ENCODE data around the gene CCDC51. TPM values are rescaled to one million over a fixed set of nuclear protein-coding genes. Genes with fewer than 3 reads are reported as not detected.

The CCDC51 gene
- total RNA-seq, 2 donors from 2014 or later: 12.7 to 14.8 TPM

DNA sequence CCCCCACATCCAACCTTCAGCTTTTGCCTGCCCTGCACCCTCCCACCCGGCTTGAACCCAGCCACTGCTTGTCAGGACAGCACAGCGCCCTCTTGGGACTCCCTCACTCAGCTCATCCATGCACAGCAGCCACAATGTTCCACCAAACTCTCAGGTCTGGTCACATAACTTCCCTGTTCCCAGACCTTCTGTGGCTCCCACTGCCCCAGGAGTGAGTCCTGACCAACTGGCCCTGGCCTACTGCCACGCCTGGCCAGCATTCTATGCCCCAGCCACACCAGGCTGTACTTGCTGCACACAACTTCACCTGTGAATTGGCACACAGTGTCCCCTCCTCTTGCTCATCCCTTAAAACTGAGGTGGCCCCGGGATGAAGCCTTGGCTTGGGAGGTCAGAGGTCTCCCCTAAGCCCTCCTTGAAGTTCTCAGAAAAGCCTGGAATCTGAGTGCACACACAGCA, 31.1 kb downstream of the CCDC51 start:
- WGBS: 88% methylated on average over 4 of the region's 4 CpGs
- no peaks in the 10 kb centered on the region for H3K9me3 ChIP-seq
- intact Hi-C loops (cut with DNase I): no loop called here
- no peaks in the 10 kb centered on the region for H3K27me3 ChIP-seq (replicated peaks; ENCODE audit: insufficient read depth)
- DNase-seq (ENCODE audit: low spot score): no peak
- H3K4me3 ChIP-seq: no peak overlapping the region
- H3K36me3 ChIP-seq: peaks cover 39 to 51% of the 10 kb centered on the region in 2 donors
- H3K4me1 ChIP-seq (replicated peaks): no peaks in the 10 kb centered on the region
- no peak overlapping the region for H3K27ac ChIP-seq
- TF ChIP-seq POLR2A (IDR thresholded peaks at IDR 0.05): no peak

DNA sequence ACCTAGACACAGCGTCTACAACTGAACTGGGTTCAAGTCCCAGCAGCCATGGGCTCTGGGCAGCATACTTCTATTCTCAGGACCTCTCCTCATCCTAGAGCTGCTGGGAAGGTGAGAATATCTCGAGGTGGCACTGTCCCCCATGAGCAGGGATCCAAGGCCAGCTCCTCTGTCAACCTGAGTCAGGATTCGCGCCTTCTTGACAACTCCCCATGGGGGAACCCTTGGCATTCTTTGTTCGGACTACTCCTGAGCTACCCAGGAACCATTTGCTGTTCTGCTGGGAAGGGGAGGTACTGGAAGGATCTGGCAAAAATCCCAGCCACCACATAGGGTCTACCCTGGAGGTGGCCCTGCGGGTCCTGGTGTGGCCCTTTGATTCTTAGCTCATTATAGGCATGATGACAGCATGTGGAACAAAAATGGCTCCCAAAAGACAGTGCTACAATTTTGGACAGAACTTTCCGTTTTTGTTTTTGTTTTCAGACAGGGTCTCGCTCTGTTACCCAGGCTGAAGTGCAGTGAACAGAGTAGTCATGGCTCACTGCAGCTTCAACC, 32.3 kb downstream of the CCDC51 start:
- Histone ChIP-seq H3K9me3 (no peaks in the 10 kb centered on the region), H3K36me3 (peaks cover 33 to 39% of the 10 kb centered on the region in 2 donors), H3K4me3 (no peak overlapping the region), H3K27me3 (replicated peaks; ENCODE audit: insufficient read depth) (no peaks in the 10 kb centered on the region), H3K4me1 (replicated peaks) (no peaks in the 10 kb centered on the region), H3K27ac (no peak overlapping the region)
- peak; percentile 2 for DNase-seq (ENCODE audit: low spot score)
- intact Hi-C loops (cut with DNase I): no loop called here
- 85% methylated on average over 8 of the region's 8 CpGs for WGBS
- TF ChIP-seq POLR2AphosphoS5 (IDR thresholded peaks at IDR 0.05): no peak
- TF ChIP-seq, protein P1, sequence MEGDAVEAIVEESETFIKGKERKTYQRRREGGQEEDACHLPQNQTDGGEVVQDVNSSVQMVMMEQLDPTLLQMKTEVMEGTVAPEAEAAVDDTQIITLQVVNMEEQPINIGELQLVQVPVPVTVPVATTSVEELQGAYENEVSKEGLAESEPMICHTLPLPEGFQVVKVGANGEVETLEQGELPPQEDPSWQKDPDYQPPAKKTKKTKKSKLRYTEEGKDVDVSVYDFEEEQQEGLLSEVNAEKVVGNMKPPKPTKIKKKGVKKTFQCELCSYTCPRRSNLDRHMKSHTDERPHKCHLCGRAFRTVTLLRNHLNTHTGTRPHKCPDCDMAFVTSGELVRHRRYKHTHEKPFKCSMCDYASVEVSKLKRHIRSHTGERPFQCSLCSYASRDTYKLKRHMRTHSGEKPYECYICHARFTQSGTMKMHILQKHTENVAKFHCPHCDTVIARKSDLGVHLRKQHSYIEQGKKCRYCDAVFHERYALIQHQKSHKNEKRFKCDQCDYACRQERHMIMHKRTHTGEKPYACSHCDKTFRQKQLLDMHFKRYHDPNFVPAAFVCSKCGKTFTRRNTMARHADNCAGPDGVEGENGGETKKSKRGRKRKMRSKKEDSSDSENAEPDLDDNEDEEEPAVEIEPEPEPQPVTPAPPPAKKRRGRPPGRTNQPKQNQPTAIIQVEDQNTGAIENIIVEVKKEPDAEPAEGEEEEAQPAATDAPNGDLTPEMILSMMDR (IDR thresholded peaks at IDR 0.05): no peak
- TF ChIP-seq POLR2A (IDR thresholded peaks at IDR 0.05): no peak

DNA sequence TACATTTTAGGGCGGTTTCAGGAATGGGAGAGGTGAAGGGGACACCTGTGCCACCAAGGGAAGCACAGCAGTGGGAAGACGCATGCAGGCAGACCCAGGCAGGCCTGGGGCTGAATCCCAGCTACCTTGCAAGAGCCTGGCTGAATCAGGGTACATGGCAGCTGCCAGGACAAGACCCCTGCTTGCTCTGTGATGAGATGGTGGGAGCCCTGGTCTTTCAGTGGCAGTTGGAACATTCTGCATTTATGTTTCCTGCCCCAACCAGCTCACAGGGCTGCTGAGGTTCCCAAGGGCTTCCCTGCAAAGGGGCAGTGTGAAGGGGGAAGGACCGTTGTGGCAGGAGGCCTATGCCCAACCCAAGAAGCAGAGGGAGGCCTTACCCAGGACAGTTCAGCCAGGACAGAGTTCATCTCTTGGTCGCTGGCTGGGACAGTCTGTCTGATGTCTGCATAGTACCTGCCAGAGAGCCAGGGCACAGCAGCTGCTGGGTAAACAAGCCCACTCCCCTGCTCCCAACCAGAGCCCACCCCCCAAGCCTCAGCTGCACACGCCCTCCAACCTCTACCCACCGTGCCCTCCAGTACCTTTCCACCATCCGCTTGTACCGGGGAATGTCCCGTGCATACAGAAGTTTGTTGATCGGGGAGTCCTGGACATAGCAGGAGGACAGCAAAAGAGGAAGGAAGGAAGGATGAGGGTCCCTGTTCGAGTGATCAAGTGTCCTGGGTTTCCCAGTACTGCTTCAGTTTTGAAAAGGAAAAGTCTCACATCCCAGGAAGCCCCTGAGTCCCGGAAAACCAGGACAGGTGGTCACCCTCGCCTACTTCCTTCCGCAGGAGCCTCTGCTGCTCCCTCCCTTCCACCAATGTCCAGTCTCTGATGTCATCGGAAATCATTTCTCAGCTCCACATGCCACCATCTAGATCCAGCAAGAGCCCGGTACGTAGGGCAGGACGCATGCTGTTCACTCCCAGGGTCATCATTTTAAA, 33.2 kb downstream of the CCDC51 start:
- intact Hi-C loops (cut with DNase I): no loop called here
- peaks cover 26 to 33% of the 10 kb centered on the region in 2 donors for H3K36me3 ChIP-seq
- H3K4me3 ChIP-seq: no peak overlapping the region
- TF ChIP-seq POLR2A (IDR thresholded peaks at IDR 0.05): no peak
- H3K27ac ChIP-seq: no peak overlapping the region
- H3K27me3 ChIP-seq (replicated peaks; ENCODE audit: insufficient read depth): no peaks in the 10 kb centered on the region
- peak; percentile 3 for DNase-seq (ENCODE audit: low spot score)
- H3K9me3 ChIP-seq: no peaks in the 10 kb centered on the region
- 85% methylated on average over 18 of the region's 18 CpGs for WGBS
- H3K4me1 ChIP-seq (replicated peaks): no peaks in the 10 kb centered on the region

DNA sequence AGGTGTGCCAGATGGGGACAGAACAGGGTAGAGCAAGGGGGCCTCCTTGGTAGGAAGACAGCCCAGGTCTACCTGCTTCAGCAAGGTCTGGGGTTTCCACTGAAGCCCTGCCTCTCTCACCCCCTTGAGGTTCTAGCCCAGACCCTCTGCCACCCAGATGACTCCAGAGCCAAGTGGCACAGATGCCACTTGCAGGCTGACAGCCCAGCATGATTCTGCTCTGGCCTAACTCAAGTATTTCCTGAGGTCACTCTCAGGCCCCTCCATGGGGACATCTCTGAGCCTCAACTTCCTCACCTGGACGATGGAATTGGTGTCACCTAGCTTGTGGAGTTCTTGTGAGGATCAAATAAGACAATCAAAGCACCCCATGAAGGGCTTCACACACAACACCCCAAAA, 33.9 kb downstream of the CCDC51 start:
- intact Hi-C loops (cut with DNase I): no loop called here
- Histone ChIP-seq H3K27me3 (replicated peaks; ENCODE audit: insufficient read depth) (no peaks in the 10 kb centered on the region), H3K9me3 (no peaks in the 10 kb centered on the region), H3K36me3 (peaks cover 26% of the 10 kb centered on the region in 2 donors), H3K27ac (no peak overlapping the region), H3K4me3 (no peak overlapping the region), H3K4me1 (replicated peaks) (no peaks in the 10 kb centered on the region)
- 80% methylated on average over 1 of the region's 1 CpG for WGBS
- DNase-seq (ENCODE audit: low spot score): no peak
- no peak for TF ChIP-seq POLR2AphosphoS5 (IDR thresholded peaks at IDR 0.05)
- no peak for TF ChIP-seq POLR2A (IDR thresholded peaks at IDR 0.05)

DNA sequence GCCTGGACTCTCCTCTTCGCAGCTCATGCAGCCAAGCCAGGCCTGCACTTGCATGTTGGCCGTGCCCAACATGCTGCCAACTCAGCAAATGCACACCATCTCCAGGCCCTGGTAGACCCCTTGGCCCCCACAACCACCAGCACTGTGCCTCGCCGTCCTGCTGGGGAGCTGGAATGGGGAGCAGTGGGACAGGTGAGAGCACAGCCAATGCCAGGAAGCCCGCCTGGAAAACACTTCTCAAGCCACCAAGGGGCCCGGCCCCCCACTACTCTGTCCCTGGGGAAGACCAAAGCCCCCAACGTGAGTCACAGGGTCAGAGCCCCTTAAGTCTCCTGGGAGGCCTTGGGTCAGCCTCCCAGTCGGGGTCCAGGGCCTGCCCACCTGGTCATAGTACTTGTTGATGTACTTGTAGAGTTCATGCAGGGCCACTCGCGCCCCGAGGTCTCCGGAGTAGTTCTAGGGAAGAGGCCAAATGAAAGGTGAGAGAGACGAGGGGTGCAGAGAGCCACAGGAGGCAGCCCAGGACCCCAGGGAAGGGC, 34.5 kb downstream of the CCDC51 start:
- TF ChIP-seq POLR2AphosphoS5 (IDR thresholded peaks at IDR 0.05) (no peak), POLR2A (IDR thresholded peaks at IDR 0.05) (no peak)
- TF ChIP-seq, protein P1 (IDR thresholded peaks at IDR 0.05): no peak
- intact Hi-C loops (cut with DNase I): no loop called here
- Histone ChIP-seq H3K9me3 (no peaks in the 10 kb centered on the region), H3K4me3 (no peak overlapping the region), H3K27ac (no peak overlapping the region), H3K4me1 (replicated peaks) (no peaks in the 10 kb centered on the region), H3K27me3 (replicated peaks; ENCODE audit: insufficient read depth) (no peaks in the 10 kb centered on the region), H3K36me3 (peaks cover 21 to 26% of the 10 kb centered on the region in 2 donors)
- DNase-seq (ENCODE audit: low spot score): peak; percentile 3
- 71% methylated on average over 13 of the region's 13 CpGs for WGBS

Data from prostate gland (tissue), 2 donors.